Right renal cortex interstitium (tissue), 3 donors: ENCODE results near the gene C2orf81. TPM values are rescaled to one million over a fixed set of nuclear protein-coding genes. Genes with fewer than 3 reads are reported as not detected.
"Not testable (repeated sequence)": the region's sequence is repeated elsewhere in the genome, so short reads cannot be mapped to it uniquely, and the experiment has no call there.

Source experiments
- DNase-seq, 3 donors: peaks; one replicate each; pipeline ENCODE4 v3.0.0-alpha.2; 2013; ENCODE audit warnings: low read depth in 3 of 3, low spot score in 2 of 3
- polyA plus RNA-seq, 3 donors: library from polyadenylated mRNA; unstranded; fragments of 120-200 nt; gene quantifications; one replicate each; pipeline ENCODE4 v1.2.1, GENCODE V29; 2013; ENCODE audit not compliant: insufficient read length in 3 of 3

The C2orf81 gene
- 1 to 10 TPM; 4.4 to 6.6 (median 5.7) TPM for polyA plus RNA-seq

- DNase-seq, result no peak
Measured at GRCh38 chr2:74421221-74421870, at the start of gene C2orf81, which contains the start of gene WDR54. Gene C2orf81, minus strand, starts transcription at chr2:74421619. Its CDS starts 59 bp downstream, at chr2:74421560. Gene WDR54, plus strand, starts transcription at chr2:74421730. Its CDS starts 424 bp downstream, at chr2:74422154.

DNA sequence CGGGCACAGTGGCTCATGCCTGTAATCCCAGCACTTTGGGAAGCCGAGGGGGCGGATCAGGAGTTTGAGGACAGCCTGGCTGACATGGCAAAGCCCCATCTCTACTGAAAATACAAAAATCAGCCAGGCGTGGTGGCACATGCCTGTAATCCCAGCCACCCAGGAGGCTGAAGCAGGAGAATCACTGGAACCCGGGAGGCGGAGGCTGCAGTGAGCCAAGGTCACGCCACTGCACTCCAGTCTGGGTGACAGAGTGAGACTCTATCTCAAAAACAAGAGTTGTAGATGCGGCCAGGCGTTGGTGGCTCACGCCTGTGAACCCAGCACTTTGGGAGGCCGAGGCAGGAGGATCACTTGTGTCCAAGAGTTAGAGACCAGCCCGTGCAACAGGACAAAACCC lies 49.3 kb upstream of the C2orf81 start:
- not testable (repeated sequence) for DNase-seq

GRCh38 chr2:74464406-74464805 lies 43.0 kb upstream of the C2orf81 start:
- DNase-seq, result no peak

DNA sequence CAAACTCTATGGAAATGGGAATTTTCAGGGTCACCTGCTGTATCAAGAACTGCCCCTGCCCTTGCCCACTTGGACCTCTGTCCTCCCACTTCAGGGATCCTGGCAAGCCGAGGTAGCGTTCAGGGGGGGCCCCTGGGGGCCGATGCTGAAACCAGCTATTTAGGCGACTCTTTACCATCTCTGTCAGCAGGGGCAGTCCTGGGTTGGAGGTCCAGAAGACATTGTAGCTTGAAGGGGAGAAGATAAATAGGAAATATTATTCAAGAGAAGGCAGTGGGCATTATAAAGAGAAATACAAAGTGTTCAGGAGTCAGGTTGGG lies 41.3 kb upstream of the C2orf81 start:
- no peak for DNase-seq

DNA sequence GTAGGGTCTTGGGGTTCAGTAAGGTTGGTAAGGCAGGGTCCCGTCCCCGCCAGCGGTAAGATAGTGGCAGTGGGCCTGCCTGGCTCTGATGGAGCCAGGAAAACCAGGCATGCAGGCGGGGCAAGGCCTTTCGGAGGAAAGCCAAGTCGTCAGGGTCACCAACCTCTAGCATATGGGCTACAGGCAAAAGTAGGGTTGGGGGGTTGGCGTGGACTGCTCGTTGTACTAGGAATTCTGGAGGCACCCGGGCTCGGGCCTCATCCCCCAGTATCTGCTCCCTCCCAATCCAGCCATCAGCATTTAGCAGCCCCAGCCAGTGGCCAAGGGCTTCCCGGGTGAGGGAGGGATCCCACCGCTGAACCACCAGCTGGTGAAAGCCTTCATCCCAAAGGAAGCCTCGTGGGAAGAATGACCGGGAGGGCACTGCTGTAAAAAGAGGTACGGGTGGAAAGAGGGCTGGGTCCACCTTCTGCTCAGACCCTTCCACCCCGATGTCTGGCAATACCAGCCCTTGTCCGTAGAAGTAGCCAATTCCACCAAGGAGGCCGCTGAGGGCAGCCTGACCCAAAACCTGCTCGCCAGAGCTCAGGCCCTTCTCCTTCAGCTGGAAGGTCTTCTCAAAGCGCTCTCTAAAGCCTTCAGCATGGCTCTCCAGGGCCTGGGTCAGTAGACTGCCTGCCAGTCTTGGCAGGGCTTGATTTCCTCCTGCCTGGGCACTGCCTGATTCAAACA lies 40.8 kb upstream of the C2orf81 start:
- no peak for DNase-seq

DNA sequence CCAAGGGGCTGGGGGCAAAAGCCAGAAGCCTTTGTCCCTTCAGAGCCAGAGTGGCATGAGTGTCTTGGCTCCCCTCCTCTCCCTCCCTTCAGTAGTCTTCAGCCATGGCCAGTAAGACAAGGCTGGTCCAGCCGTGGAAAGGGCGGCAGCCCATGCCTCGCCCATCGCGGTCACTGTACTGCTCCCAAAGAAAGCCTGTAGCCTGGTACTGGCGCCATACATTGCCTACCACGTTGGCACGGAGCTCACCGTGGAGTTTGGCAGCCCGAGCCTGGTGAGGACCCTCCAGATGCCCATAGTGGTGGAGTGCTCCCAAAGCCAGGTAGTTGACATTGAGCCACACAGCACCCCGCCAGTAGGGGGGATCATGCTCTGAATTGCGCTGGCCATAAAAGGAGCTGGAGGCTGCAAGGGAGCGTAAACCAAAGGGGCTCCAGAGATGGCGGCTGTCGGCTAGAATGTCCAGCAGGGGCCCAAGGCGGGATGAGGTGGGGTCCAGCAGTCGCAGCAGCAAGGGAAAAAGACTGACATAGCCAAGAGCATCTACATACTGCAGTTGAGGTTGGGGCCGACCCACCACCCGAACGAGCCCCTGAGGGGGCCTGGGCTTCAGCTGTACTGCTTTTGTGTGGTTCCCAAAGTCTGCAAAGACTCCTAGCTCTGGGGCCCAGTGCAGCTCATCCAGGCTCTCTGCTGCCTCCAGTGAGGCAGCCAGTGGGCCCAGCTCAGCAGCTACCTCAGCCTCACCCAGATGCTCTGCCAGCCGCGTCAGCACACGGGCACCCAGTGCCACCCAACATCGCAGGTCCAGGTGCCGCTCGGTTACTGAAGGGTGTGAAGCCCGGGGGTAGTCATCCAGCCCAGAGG lies 40.0 kb upstream of the C2orf81 start:
- DNase-seq, result no peak

DNA sequence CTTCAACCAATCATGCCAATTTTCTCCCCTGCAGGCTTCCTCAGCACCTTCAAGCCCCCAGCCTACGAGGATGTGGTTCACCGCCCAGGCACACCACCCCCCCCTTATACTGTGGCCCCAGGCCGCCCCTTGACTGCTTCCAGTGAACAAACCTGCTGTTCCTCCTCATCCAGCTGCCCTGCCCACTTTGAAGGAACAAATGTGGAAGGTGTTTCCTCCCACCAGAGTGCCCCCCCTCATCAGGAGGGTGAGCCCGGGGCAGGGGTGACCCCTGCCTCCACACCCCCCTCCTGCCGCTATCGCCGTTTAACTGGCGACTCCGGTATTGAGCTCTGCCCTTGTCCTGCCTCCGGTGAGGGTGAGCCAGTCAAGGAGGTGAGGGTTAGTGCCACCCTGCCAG lies 38.8 kb upstream of the C2orf81 start:
- DNase-seq, result not testable (repeated sequence)

GRCh38 chr2:74459503-74460118 lies 38.2 kb upstream of the C2orf81 start:
- DNase-seq, result not testable (repeated sequence)

DNA sequence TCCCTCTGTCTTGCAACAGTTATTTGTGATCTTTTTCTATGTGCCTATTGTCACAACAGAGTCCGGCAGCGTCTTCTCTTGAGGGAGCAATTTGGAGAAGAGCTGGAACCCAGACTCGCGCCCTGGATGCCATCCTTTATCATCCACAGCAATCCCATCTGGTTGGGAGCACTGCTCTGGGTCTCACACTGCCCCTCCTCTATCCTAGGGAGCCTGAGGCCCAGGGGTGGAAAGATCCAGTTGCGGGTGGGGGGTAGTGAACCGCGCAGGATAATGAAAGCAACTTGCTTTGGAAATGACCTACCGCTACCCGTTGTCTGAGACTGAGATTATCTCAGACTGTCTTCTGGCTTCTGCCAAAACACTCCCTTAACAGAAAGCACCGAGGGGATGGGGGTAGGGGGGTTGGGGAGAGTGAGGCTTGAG lies 37.5 kb upstream of the C2orf81 start:
- DNase-seq, result no peak

- peak; percentile 99 to 100 (median 100) for DNase-seq
Measured at GRCh38 chr2:74458132-74458937, 36.9 kb upstream of the C2orf81 start, which contains the start of gene WBP1. Gene WBP1, plus strand, starts transcription at chr2:74458438. Its CDS starts 165 bp downstream, at chr2:74458603.

DNA sequence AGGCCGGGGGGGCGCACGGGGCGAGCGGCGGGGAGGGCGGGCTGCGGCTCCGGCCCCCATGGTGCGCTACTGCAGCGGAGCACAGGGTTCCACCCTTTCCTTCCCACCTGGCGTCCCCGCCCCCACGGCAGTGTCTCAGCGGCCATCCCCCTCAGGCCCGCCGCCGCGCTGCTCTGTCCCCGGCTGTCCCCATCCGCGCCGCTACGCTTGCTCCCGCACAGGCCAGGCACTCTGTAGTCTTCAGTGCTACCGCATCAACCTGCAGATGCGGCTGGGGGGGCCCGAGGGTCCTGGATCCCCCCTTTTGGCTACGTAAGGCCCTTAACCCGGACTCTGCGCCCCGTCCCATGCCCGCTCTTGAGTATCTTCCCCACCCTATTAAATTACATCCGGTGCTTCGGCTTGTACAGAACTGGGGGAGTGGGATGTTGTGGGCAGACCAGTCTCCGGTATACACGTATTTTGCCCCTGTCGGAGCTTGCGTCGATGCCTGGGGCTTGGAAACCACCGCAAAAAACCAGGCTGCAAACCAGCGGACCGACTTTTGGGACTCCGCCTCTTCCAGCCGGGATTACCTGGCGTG lies 36.2 kb upstream of the C2orf81 start:
- no peak for DNase-seq

DNA sequence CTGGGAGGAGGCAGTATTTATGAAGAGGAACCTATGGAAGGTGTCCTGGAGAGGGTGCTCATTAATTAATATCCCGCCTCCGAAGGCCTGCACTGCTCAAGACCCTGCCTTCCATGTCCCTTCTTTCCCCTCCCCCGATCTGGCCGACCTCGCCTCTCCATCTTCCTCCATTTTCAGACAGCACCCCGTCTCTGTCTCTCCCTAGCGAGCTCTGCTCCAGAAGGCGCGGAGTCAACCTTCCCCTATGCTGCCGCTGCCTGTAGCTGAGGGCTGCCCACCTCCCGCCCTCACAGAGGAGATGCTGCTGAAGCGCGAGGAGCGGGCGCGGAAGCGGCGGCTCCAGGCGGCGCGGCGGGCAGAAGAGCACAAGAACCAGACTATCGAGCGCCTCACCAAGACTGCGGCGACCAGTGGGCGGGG lies 35.7 kb upstream of the C2orf81 start:
- no peak for DNase-seq

GRCh38 chr2:74454654-74455511 lies 33.5 kb upstream of the C2orf81 start, which contains the start of gene INO80B:
Gene INO80B, plus strand, starts transcription at chr2:74455087. Its CDS starts 30 bp downstream, at chr2:74455117.
- peak; percentile 97 to 99 (median 97) for DNase-seq

GRCh38 chr2:74450570-74451190 lies 29.3 kb upstream of the C2orf81 start:
- DNase-seq, result no peak

DNA sequence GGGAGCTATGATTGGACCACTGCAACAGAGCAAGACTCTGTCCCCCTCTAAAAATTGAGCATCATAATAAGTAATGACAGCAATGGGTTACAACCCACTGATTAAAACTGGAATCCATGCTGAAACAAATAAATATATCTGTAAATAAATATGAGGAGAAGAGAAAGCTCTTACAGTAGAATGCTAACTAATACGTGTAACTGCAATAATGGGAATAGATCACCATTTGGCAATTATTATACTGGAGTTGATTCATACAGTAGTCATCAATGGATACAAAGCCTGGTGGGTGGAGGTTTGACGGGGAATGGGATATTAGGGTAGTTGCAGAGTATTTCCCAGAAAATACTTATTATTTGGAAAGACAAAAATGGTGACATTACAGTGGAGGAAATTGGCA lies 27.4 kb upstream of the C2orf81 start:
- no peak for DNase-seq

GRCh38 chr2:74447230-74447999 lies 26.0 kb upstream of the C2orf81 start:
- DNase-seq, result no peak
